Measurements from ENCODE around the gene DOHH. TPM values are rescaled to one million over a fixed set of nuclear protein-coding genes. Genes with fewer than 3 reads are reported as not detected.
"Not testable (repeated sequence)": the region's sequence is repeated elsewhere in the genome, so short reads cannot be mapped to it uniquely, and the experiment has no call there.

The DOHH gene
- total RNA-seq, 2 donors from 2014 or later = 12.3 to 13.5 TPM

DNA sequence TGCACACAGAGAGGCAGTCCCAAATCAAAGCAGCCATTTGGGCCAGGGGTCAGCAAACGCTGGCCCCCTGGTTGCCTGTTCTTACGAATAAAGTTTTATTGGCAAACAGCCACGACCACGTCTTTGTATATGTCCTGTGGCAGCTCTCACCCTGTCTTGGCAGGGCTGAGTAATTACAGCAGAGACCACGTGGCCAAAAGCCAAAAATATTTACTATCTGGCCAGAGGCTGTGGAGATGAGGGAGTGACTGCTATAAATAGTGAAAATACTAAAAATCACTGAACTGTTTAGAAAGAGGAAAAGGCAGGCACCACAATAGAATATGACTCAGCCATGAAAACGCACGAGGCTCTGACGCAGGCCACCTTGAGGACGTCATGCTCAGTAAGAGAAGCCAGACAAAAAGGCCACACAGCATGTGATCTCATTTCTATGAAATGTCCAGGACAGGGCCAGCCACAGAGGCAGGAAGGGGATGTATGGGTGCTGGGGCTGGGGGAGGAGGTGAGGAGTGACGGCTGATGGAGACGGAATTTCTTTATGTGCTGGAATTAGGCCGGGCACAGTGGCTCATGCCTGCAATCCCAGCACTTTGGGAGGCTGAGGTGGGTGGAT lies 49.6 kb downstream of the DOHH start:
- peaks cover 2% of the 10 kb centered on the region in 2 donors for H3K36me3 Mint-ChIP-seq (ENCODE audit: insufficient read depth in 2 of 2)
- peak in 1 of 2 donors; percentile 28 for ATAC-seq (replicated peaks in 1 of 2)
- no peaks in the 10 kb centered on the region for H3K27me3 Mint-ChIP-seq (ENCODE audit: low read depth)
- H3K4me1 Mint-ChIP-seq (ENCODE audit: low read depth) = no peaks in the 10 kb centered on the region
- no peak overlapping the region for H3K27ac Mint-ChIP-seq
- H3K4me3 Mint-ChIP-seq = no peak overlapping the region
- DNase-seq = no peak
- no peaks in the 10 kb centered on the region for H3K9me3 Mint-ChIP-seq

DNA sequence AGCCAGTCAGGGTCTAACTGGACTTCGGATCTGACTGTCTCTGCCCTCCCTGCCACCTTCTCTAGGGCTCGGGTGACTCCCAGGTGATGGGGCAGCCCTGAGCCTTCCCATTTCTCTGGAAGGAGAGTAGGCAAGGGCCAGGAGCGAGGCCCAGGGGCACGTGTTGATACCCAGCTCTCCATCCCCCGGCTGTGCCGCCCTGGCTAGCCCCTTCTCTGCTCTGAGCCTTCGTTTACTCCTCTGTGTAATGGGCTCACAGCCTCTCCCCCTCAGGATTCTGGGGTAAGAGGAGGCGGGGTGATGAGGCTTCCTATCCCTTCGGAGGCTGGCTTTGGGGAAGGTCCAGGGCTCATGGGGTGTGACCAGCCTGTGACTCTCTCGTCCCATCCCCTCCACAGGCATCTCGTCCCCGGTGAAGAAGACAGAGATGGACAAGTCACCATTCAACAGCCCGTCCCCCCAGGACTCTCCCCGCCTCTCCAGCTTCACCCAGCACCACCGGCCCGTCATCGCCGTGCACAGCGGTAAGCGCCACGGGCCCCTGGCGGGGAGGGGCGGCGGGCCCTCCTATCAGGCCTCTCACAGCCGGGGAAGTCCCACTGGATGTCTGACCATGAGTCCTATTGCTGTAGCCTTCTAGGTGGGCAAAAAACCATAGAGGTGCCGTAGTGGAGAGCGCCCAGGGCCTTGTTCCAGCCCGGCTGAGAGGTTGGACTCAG lies 51.7 kb downstream of the DOHH start:
- Mint-ChIP-seq H3K4me1 (ENCODE audit: low read depth) (peaks cover 6% of the 10 kb centered on the region), H3K27ac (no peak overlapping the region), H3K4me3 (no peak overlapping the region), H3K9me3 (no peaks in the 10 kb centered on the region), H3K27me3 (ENCODE audit: low read depth) (no peaks in the 10 kb centered on the region), H3K36me3 (ENCODE audit: insufficient read depth in 2 of 2) (peaks cover 2% of the 10 kb centered on the region in 2 donors)
- DNase-seq (no peak), ATAC-seq (replicated peaks in 1 of 2) (no peak)

DNA sequence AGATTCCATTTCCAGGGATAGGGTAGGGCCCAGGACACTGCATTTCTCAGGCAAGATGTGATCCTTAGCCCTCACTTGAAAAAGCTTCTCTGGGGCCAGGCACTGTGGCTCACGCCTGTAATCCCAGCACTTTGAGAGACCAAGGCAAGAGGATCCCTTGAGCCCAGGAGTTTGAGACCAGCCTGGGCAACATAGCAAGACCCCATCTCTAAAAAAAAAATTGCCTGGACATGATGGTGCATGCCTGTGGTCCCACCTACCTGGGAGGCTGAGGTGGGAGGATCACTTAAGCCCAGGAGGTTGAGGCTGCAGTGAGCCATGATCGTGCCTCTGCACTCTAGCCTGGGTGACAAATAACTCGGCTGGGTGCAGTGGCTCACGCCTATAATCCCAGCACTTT lies 53.8 kb downstream of the DOHH start:
- DNase-seq; H3K27me3 Mint-ChIP-seq (ENCODE audit: low read depth); H3K4me3 Mint-ChIP-seq; H3K27ac Mint-ChIP-seq; H3K9me3 Mint-ChIP-seq; ATAC-seq (replicated peaks in 1 of 2); H3K36me3 Mint-ChIP-seq (ENCODE audit: insufficient read depth in 2 of 2): not testable (repeated sequence)
- H3K4me1 Mint-ChIP-seq (ENCODE audit: low read depth) = peaks cover 10% of the 10 kb centered on the region

DNA sequence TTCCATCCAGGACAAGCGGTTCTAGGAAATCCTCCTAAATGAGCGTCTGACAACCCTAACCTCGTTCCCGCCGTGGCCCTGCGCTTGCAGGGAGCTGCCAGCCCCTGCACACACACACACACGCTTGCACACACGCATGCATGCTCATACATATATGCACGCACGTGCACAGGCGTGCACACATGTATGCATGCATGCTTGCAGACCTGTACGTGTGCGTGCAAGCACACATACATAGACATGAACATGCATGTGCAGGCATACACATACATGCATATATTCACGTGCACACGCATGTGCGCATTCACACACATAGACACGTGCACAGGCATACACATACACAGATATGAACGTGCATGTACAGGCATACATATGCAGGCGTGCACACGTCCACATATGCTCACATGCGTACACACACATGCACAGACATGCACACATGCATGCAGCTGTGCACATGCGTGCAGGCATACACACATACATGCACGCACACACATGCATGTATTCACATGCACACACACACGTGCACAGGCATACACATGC lies 55.7 kb downstream of the DOHH start:
- no peak overlapping the region for H3K27ac Mint-ChIP-seq
- DNase-seq = no peak
- no peaks in the 10 kb centered on the region for H3K27me3 Mint-ChIP-seq (ENCODE audit: low read depth)
- H3K9me3 Mint-ChIP-seq = no peaks in the 10 kb centered on the region
- H3K4me1 Mint-ChIP-seq (ENCODE audit: low read depth) = peaks cover 10% of the 10 kb centered on the region
- no peaks in the 10 kb centered on the region for H3K36me3 Mint-ChIP-seq (ENCODE audit: insufficient read depth in 2 of 2)
- no peak overlapping the region for H3K4me3 Mint-ChIP-seq
- no peak for ATAC-seq (replicated peaks in 1 of 2)

DNA sequence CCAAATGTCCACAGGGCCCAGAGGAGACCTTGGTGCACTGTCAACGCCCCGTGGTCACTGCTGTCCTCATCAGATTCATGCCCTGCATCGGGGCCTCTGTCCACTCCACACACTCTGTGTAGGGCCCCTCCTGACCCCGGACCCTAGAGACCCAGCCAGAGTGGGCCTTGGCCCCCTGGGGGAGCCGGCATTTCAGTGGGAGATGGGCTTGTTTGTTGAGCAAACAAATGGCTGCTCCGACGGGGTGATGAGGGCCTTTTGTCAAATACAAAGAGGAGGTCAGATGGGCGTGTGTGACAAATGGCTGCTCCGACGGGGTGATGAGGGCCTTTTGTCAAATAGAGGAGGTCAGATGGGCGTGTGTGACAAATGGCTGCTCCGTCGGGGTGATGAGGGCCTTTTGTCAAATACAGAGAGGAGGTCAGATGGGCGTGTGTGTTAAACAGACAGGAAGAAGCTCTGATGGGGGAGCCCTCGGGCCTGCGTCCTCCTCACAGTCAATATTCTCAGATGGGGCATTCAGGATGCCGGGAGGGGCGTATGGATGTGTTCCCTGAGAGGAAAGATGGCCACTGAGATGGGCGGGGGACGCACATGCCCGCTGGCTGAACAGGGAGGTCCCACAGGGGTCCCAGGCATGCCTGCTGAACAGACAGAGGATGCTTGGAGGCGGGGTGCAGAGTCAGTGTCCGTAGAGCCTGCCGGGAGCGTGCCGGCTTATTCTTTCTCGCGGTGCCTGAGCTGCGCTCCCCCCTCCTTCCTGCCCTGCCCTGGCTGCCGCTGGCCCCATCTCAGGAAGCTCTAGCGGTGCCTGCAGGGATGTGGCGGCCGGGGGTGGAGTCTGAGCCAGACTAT lies 56.4 kb downstream of the DOHH start:
- Mint-ChIP-seq H3K27ac (no peak overlapping the region), H3K9me3 (no peaks in the 10 kb centered on the region), H3K4me1 (ENCODE audit: low read depth) (peaks cover 10% of the 10 kb centered on the region), H3K27me3 (ENCODE audit: low read depth) (no peaks in the 10 kb centered on the region), H3K36me3 (ENCODE audit: insufficient read depth in 2 of 2) (no peaks in the 10 kb centered on the region), H3K4me3 (no peak overlapping the region)
- no peak for ATAC-seq (replicated peaks in 1 of 2)
- no peak for DNase-seq

DNA sequence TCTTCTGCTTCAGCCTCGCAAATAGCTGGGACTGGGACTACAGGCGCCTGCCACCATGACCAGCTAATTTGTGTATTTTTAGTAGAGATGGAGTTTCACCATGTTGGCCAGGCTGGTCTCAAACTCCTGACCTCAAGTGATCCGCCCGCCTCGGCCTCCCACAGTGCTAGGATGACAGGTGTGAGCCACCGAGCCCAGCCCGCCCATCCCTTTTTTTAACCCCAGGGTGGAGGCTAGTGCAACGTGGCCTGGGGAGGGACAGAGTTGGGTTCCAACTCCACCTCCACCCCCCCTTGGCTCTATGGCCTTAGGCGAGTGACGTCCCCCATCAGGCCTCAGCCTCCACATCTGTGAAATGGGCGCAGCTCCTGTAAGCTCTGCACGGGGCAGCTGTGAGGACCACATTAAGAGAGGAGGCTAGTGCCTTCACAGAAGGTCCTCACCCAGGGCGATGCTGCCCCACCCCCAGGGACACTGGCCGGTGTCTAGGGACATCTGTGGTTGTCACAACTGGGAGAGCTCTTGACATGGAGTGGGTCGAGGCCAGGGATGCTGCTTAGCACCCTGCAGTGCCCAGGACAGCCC lies 57.9 kb downstream of the DOHH start:
- no peak overlapping the region for H3K27ac Mint-ChIP-seq
- H3K4me3 Mint-ChIP-seq = no peak overlapping the region
- H3K4me1 Mint-ChIP-seq (ENCODE audit: low read depth) = peaks cover 10% of the 10 kb centered on the region
- H3K36me3 Mint-ChIP-seq (ENCODE audit: insufficient read depth in 2 of 2) = no peaks in the 10 kb centered on the region
- no peaks in the 10 kb centered on the region for H3K9me3 Mint-ChIP-seq
- no peaks in the 10 kb centered on the region for H3K27me3 Mint-ChIP-seq (ENCODE audit: low read depth)
- no peak for ATAC-seq (replicated peaks in 1 of 2)
- DNase-seq = no peak

DNA sequence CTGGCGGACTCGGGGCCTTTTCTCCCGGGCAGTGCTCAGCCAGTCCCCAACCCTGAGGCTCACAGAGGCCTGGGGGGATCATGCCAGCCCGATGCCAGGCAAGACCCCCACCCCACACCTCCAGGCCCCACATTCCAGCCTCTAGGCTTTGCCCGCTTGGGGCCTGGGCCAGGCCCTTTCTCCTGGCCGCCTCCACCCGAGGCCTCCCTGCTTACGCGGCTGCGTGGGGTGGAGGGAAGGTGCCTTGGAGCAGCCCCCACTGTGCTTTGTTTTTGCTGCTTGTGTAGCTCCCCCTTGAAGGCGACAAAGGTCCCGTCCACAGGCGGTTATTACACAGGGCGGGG lies 58.5 kb downstream of the DOHH start:
- Mint-ChIP-seq H3K27me3 (ENCODE audit: low read depth) (no peaks in the 10 kb centered on the region), H3K4me3 (no peak overlapping the region), H3K36me3 (ENCODE audit: insufficient read depth in 2 of 2) (peaks cover 0 to 2% of the 10 kb centered on the region in 2 donors), H3K27ac (no peak overlapping the region), H3K9me3 (no peaks in the 10 kb centered on the region), H3K4me1 (ENCODE audit: low read depth) (peaks cover 10% of the 10 kb centered on the region)
- ATAC-seq (replicated peaks in 1 of 2) (no peak), DNase-seq (no peak)

DNA sequence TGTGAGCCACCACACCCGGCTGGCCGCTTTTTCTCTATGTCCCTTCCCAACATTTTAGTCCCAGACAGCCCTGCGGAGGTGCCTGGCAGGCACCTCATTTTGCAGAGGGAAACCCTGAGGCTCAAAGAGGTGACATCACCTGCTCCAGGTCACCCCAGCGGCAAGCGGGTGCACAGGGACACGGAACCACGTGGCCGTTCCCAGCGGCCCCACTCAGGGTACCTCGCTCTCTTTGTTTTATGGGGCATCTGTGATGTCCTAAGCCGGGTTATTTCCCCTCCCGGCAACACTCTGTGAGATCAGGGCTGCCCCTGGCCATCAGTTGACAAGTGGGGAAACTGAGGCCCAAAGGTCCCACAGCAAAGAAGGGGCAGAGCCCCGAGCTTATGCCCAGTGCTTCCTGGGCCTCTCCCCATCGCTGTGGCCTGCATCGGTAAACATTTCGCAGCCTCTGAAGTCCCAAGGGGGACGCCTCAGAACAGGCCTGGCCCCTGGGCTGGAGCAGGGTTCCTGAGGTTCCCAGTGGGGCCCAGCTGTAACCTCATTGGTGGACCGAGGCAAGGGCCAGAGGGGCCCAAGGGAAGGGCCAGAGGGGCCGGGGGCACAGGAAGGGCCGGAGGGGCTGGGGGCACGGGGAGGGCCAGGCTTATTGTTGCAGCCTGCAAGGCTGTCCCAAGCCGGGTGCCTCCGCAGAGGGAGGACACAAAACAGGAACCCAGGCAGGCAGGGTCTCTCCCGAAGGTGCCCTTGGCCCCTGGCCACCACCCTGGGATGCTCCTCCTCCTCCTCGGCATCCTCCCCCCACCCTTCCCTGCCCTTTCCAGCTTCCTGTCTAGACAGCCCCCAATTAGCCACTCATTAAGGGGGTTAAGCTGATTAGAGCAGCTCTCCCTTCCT lies 59.1 kb downstream of the DOHH start:
- ATAC-seq (replicated peaks in 1 of 2) (no peak), DNase-seq (no peak)
- Mint-ChIP-seq H3K4me1 (ENCODE audit: low read depth) (peaks cover 10% of the 10 kb centered on the region), H3K4me3 (no peak overlapping the region), H3K9me3 (no peaks in the 10 kb centered on the region), H3K27me3 (ENCODE audit: low read depth) (no peaks in the 10 kb centered on the region), H3K27ac (no peak overlapping the region), H3K36me3 (ENCODE audit: insufficient read depth in 2 of 2) (peaks cover 0 to 2% of the 10 kb centered on the region in 2 donors)

Other genes with a start within 250 kb of the DOHH start
- 10 to 100 TPM; 19.8 to 24.8 TPM for gene NFIC, start 134.1 kb downstream of the DOHH start, total RNA-seq
- gene SMIM24, start 20.1 kb downstream of the DOHH start, total RNA-seq = under 1 TPM; 0.62 to 0.88 TPM
- not detected for gene SMIM44, start 17.2 kb downstream of the DOHH start, total RNA-seq
- gene FZR1, start 5.6 kb upstream of the DOHH start, total RNA-seq = 10 to 100 TPM; 66.2 to 85.9 TPM
- 10 to 100 TPM in 1 of 2 donors, 1 to 10 TPM in 1; 4.6 to 10.7 TPM for gene TEKTIP1, start 38.5 kb upstream of the DOHH start, total RNA-seq
- 10 to 100 TPM; 50.8 to 69.9 TPM for gene MFSD12, start 56.9 kb upstream of the DOHH start, total RNA-seq
- gene HMG20B, start 72.3 kb upstream of the DOHH start, total RNA-seq = 10 to 100 TPM; 68.9 to 78.3 TPM
- 1 to 10 TPM in 1 of 2 donors, under 1 TPM in 1; 0.65 to 1.1 TPM for gene GIPC3, start 84.8 kb upstream of the DOHH start, total RNA-seq
- 1 to 10 TPM; 1.5 to 2.9 TPM for gene TBXA2R, start 106.2 kb upstream of the DOHH start, total RNA-seq
- gene CACTIN, start 126.1 kb upstream of the DOHH start, total RNA-seq = 10 to 100 TPM; 24.4 to 31.2 TPM
- gene PIP5K1C, start 199.8 kb upstream of the DOHH start, total RNA-seq = 10 to 100 TPM; 16.0 to 21.0 TPM
- gene TJP3, start 207.7 kb upstream of the DOHH start, total RNA-seq = 1 to 10 TPM; 1.7 to 5.8 TPM

All from activated T-cell treated with anti-CD3 and anti-CD28 coated beads, Interleukin-2, amount 50 U/mL, for 72 hours (primary cell).